GM19467 (cell line): ENCODE measurements around the gene PRM1.

ENCODE experiments used
- ATAC-seq: cut with Tn5 transposase; IDR thresholded peaks from one replicate; pipeline ENCODE4 v1.9.1; 2021; ENCODE audit warnings: mild to moderate bottlenecking, moderate library complexity; ENCODE audit not compliant: unreplicated experiment

PRM1 gene

DNA sequence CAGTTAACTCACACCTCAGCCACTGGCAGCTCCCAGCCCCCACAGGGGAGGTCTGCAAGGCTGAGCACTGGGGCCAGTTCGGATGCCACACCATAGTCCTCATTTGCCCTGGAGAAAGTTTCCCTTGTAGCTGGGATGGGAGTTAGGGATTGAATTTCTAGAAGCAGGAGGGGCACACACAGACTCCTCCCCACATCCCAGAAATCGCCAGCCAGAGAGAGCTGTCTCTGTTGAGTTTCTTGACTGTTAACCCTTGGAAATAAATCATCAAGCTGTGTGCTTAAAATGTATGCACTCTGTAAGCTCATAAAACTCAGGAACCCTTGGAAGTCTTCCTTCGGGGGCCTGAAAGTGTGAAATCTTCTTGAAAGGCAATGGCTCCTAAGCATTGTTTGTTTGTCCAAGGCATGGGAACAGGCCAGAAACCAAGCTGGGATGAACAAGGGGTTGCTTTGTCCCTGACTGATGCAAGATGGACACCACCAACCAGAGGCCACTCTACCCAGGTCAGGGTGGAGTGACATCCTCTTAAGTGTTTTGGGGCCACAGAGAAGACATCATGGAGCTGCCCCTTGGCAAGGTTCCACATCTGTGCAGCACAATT, 7.3 kb downstream of the PRM1 start:
- ATAC-seq, result no peak

DNA sequence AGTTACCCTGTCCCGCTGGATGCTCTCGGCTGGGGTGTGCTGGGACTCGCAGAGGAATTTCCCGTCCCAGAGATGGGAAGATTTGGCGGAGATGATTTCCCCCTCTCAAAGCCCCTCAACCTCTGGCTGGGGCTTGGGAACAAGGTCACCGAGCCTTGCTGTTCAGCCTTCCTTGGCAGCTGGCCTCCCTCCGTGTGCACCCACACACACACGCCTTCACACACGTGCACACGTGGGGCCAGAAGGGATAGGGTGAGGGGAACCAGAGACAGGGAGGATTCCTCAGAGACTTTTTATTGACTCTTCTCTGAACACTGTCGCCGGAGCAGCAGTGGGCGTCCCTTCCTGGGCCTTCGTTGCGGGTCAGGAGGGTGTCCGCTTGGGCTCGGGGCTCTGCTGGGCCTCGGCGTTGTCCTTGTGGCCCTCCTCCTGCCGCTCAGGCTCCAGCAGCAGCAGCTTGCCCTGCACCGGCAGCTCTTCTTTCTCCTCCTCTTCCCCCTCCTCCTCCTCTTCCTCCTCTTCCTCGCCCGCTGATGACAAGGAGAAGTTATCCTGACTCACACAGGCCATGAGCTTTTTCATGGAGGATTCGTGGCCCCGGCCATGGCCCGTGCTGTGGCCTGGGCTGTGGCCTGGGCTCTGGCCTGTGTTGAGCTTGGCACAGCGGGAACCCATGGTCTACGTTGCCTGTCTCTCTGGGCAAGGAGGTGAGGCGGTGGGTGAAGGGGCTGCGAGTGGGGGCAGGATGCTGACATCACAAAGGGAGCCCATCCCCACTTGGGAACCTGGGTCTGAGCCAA, 8.0 kb downstream of the PRM1 start, which contains the start of gene PRM3:
Gene PRM3 (minus strand): TSS at position 709 of the 800 bp plus-strand sequence. CDS start 34 bp downstream, at position 675.
- no peak for ATAC-seq

DNA sequence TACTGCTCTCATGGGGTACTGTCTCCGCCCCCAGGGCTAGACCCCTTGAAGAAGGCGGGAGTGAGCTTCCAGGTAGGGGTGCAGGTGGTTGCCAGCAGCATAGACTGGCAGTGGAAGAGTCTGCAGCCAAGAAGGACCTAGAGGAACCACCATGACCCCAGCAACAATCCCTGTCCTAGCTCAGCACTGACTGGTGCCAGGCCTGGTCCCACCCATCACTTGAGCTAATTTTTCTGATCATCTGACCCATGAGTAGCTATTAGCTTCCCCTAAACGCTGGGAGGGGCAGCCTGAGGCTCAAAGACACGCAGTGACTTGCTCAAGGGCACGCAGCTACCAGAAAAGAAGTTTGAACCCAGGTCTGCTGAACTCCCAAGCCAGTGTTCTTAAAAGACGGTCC, 8.6 kb downstream of the PRM1 start:
- no peak for ATAC-seq

DNA sequence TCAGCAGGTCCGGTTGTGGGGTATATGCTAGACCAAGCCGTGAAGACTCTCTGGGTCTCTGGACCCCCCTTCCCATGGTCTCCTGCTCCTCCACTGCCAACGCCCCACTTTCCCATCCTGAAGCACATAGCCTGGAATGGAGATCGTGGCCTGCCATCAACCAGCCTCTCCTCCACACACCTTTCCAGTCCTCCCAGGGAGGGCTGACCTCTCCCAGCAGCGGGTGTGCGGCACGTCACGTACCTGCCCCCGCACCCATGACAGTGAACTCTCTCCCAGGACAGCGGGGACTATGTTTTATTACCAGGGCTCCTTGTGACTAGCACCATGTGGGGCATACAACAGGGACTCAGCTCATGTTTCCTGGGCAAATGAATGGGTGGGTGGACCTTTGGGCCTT, 9.5 kb downstream of the PRM1 start:
- no peak for ATAC-seq

DNA sequence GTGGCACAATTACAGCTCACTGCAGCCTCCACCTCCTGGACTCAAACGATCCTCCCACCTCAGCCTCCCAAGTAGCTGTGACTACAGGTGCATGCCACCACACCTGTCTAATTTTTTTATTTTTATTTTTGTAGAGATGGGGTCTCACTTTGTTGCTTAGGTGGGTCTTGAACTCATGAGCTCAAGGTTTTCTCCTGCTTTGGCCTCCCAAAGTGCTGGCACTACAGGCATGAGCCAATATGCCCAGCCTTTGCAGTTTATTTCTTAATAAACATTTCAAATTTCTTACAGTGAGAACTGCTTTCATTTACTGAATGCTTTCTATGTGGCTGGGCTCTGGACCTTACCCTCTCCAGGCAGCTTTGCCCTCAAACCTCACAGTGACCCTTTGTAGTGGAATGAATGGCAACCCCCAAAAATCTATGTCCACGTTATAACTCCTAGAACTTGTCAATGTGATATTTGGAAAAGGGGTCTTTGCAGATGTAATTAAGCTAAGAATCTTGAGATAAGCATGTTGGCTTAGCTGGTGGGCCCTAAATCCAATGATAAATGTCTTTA, 10.4 kb downstream of the PRM1 start:
- ATAC-seq, result no peak

DNA sequence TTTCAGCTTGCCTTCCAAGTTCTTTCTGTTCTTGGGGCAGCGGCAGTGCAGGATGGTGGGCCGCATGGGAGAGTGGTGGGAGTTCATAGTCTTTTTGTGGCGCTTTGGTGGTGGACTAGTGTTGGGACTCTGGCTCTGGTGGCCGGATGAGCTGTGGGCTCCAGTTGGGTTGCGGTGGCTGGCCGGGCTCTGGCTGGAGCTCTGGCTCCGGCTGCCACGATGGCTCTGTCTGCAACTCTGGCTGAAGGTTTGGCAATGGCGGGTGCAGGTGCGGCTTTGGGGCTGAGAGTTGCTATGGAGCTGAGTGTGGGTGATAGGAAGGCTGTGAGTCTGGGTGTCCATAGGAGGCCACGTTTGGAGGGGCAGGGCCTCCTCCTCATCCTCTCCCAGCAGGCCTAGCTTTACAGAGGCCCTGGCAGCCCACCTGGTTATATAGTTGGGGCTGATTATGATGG, 12.2 kb downstream of the PRM1 start, which contains the start of gene TNP2:
Gene TNP2 (minus strand): TSS at position 405 of the 455 bp plus-strand sequence. CDS start 63 bp downstream, at position 342.
- no peak for ATAC-seq

DNA sequence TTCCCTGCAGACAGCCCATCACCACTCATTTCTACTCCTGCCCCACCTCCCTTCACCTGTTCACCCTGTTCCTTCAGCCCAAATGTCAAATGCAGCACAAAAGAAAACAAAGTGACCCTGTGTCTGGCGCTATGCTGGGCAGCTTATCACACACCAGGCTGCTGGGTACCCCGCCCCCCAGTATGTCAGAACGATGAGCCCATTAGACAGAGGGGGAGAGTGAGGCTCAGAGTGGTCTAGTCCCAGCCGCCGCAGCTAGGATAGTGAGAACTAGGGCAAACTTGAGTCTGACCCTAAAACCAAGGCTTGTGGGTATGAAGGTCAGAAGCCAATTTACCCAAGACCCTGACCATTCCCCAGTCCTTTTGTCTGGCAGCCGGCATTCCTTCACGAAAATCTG, 16.0 kb downstream of the PRM1 start:
- no peak for ATAC-seq

DNA sequence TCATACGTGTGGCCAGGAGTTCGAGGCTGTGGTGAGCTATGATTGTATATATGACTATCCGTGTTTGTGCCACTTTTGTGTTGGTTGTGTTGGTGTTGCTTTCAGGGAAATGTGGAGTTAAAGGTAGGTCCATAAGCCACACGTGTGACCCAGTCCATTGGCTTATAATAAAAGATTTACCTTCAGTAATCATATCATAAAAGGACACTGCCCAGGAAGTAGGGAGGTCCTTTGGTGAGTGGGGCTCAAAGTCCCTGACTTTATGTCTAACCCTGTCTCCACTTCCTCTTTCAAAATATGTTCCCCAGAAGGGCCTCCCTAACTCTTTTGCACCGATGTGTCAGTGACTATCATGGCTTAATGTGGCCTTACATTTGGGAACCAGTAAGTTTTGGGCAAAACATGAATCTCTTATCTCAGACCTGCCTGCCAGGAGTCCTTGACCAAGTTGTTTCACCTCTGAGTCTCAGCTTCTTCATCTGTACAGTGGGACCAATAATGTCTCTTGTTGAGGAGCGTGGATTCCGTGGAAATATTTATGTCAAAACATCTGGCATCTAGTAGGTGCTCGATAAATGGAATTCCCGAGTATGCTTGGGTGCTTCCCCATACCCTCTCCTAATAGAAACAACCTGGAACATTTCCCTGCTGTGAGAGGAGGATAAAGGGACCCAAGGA, 16.8 kb downstream of the PRM1 start:
- no peak for ATAC-seq

DNA sequence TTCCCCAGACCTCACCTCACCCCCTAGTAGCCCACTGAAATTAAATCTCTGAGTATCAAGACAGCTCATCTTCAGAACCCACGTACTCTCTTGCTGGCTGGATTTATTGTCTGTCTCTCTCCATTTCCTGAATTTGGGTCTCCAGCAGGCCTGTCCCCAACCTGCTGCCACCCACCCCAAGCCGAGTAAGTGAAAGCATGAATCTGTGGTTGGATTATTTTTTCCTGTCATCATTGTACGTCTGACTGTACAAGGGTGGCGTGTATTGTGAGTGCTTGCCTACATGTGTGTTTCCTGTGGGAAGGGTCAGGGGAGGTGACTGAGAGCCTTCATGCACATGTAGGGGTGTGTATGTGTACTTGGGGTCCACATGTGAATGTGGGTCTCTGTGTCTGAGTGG, 17.4 kb downstream of the PRM1 start:
- ATAC-seq, result no peak

DNA sequence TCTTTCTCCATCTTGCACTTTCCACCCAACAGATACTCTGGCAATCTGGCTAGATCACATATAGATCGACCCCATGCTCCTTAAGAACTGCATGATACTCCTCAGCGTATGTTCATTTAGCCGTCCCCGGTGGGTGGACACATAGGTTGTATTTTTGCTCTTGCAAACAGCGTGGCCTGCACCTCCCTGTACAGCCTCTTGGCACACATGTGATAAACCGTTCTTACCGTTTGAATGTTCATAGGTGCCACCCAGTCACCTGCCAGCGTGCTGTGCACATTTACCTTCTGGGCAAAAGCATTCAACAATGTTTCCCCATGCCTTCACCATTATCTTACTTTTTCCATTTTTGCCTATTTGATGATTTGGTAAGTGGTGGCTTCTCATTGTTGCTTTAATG, 18.2 kb downstream of the PRM1 start:
- ATAC-seq, result no peak

DNA sequence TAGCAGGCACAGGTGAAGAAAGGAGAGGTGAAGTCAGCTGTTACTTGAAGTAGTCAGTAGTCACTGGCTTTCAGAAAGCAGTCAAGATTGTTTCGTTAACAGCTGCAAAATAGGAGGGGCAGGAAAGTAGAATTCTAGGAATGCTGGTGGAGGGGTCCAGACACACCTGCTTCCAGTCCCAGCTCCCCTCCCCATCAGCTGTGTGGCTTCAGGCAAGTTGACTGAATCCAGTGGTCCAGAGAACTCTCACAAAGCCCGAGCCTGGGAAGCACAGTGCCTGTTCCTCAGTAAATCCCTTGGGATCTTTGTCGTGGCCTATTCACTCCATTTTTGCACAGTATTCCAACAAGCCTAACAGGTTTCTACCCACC, 20.5 kb downstream of the PRM1 start:
- no peak for ATAC-seq

DNA sequence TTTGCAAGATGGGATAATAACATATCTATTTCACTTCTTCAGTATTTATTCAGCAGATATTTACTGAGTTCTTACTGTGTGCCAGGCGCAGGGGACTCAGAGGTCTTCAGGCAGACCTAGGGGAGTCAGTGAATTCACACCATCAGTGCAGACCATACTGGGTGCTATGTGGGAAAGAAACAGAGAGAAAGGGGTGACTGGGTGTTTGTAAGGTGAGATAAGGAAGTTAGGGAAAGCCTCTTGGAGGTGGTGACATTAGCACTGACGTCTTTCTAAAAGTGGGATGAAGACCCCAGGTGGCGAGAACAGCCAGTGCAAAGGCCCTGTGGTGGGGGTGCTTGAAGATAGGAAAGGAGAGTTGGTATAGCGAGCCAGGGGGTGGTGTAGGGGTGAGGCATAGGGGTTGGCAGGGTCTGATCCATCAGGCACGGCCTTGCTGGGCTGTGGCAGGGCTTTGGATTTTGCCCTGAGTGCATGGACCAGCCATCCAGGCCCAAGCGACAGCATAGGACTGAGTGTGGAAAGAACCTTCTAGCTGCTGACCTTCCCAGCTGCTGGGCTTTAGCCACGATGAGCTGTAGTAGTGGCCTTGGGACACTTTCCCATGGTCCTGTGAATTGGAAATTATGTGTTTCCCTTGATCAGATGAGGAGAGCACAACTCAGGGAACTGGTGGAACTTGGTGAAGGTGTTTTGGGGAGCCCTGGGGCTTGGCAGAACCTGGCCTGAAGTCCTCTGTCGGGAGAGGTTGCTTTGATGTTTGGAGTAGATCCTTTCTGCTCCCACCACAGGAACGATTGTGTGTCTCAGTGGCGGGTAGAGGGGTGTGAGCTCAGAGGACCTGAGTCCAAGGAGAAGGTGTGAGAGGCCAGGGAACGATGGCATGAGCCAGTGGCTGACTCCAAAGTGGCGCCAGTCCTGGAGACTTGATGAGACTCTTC, 21.2 kb downstream of the PRM1 start:
- ATAC-seq, result no peak

DNA sequence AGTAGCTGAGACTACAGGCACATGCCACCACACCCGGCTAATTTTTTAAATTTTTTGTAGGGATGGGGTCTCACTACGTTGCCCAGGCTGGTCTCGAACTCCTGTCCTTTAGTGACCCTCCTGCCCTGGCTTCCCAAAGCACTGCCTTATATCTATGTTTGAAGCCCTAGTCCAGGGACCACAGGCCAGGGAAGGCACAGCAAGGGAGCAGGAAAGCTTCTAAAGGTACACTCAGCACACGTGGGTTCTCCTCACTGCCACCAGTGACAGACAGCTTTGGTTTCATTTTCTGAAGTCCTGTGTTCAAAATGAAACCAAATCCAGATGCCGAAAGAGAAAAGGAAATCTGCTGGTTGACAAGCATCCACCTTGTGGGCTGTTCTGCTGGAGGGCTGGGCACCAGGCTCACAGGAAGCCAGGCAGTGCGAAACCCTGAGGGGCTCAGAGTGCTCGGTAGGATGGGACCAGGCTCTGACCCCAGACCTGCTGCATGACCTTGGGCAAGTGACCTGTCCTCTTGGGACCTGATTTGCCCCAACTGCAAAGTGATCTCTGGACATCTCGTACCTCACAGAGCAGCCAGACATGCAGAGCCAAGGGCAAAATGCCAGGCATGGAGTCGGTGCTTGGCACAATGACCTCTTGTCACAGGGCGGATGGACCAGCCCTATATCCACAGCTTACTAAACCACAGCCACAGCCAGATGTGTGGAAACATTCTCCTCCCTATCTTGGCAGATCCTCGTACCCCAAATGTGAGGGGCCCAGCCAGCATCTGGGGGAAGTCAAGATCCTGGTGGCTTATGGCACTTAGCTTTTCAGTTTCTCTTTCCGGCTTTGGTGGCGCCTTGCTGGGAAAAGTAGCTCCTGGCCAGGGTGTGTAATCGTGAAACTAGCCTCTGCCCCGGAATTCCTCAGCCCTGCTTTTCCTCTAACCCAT, 22.3 kb downstream of the PRM1 start:
- no peak for ATAC-seq

DNA sequence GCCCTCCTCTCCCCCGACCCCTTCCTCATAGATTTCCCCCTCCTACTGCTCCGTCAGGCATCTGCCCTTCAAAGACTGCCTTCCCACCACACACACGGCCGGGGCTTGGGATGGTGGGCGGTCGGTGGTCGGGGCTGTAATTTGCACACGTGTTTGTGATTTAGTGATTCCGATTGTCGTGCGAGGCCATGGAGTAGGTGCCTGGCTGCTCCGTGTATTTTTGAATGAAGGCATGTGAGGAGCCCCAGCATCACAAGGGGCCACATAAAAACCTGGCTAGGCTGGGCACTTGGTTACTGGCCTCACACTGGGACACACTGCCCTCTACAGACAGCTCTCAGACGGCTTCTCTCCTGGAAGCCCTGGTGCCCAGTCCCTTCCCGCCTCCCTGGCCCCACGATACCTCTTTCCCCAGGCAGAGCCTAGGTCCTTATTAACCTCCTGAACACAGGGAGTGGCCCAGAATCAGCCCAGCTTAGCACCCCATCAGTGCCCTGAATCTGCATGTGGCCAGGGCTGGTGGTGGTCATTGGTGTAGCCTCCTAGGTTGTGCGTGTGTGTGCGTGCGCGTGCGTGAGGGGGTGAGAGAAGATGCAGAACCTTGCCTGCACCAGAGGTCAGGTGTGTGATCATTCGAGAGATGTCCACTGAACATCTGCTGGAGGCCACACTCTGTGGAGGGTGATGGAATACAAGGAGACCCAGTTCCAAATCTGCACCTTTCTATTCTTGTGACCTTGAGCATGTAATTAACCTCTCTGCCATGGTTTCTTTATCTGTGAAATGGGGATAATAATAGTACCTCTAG, 23.8 kb downstream of the PRM1 start:
- no peak for ATAC-seq

DNA sequence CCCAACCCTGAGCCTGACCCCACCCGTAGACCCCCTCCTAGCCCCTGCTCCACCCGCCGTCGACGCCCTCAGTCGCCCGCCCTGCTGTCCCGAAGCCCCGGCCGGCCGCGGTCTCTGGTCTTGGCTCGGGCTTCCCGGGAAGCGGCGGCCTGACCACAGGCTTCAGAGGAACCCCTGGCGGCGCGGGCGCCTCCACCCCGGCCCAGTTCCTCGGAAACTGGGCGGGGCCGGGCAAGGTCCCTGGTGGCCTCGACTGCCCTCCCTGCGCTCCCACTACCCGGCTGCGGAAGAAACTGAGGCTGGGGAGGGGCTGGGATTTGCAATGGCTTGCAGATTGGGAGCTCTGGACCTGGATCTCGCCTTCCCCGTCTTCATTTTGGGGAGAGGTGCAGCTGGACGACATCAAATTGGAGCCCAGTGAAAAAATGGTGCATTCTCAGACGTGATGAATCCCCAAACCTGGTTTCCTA, 24.4 kb downstream of the PRM1 start:
- no peak for ATAC-seq

DNA sequence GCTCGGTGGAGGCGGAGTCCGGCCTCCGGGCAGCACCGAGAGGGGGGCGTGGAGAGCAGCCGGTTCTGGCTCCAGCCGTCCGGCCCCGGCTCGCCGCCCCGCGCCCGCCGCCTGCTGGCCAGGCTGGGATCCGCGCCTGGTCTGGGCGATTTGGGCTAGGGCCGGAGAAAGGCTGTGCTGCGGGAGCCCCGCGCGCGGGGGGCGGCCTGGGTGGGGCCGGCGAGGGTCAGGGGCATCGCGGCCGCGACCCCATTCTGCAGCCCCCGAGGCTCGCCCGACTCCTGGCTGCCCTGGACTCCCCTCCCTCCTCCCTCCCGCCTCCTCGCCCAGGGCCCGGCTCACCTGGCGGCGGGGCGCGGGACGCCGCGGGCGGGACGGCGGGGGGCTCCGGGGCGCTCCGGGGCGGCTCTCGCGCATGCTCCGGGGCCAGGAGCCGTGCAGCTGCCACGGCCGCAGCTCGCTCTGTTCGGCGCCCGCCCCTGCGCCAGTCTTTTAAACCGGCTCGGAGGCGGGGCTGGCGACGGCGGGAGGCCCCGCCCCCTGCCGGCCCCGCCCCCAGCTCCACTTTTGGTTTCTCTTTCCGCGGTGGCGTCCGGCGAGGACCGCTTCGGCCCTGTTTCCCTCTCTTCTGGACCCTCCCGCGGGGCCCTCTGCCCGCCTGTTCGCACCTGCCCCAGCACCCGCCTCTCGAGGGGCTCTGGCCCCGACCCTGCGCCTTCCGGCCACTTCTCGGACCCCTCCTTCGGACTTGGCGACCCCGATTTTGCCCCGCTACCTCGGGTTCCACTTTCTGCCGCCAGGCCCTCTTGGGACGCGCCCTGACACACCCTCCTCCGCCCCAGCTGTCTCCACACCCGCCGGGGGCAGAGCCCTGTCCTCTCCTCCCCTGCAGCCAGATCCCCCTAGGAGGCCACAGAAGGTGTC, 25.1 kb downstream of the PRM1 start, which contains the start of gene SOCS1:
Gene SOCS1 (minus strand): TSS at position 468 of the 924 bp plus-strand sequence. CDS start 726 bp downstream, outside the sequence.
- peak; percentile 47 for ATAC-seq
